ENCODE data around the gene MRPL34.
"Not testable (repeated sequence)": the region's sequence is repeated elsewhere in the genome, so short reads cannot be mapped to it uniquely, and the experiment has no call there.

Gene MRPL34

DNA sequence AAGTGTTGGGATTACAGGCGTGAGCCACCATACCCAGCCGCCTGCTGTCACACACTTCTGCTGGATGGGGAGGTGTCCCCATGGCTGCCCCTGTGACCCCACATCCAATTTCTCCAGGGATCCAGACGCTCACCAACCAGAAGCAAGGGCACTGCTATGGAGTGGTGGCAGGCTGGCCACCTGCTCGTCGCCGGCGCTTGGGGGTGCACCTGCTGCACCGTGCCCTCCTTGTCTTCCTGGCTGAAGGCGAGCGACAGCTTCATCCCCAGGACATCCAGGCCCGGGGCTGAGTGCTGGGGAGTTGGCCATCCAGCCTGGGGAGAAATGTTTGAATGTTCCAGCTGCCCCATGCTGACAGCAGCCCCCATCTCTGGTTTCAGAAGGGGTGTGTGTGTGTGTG is 19.4 kb upstream of the MRPL34 start:
- no peak for DNase-seq

DNA sequence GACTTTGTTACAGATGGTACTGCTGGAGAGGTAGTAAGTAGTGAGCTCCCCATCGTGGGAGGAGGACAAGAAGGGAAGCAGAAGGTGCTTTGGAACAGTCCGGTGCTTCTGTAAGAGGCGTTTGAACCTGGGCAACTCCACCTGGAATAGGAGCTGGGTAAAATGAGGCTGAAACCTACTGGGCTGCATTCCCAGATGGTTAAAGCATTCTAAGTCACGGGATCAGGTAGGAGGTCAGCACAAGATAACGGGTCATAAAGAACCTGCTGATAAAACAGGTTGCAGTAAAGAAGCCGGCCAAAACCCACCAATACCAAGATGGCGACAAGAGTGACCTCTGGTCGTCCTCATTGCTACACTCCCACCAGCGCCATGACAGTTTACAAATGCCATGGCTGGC is 18.9 kb upstream of the MRPL34 start:
- no peak for DNase-seq

DNA sequence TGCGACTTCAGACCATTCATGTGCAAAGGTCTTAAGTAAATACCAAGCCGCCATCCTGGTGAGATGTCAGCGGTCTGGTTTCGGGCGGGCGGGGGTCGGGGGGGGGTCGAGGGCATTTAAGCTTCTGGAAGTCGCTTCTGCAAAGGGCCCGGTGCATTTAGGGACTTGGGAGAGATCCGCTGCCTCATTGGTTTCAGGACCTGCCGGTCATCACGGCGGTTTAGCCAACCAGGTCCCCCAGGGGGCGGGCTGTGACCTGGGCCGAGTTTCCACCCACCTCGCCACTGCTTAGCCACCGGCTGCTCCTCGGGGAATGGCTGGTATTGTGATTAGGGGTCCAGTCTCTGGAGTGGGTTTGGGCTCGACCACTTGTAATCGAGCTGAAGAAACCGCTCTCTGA is 16.2 kb upstream of the MRPL34 start:
- DNase-seq, result no peak

DNA sequence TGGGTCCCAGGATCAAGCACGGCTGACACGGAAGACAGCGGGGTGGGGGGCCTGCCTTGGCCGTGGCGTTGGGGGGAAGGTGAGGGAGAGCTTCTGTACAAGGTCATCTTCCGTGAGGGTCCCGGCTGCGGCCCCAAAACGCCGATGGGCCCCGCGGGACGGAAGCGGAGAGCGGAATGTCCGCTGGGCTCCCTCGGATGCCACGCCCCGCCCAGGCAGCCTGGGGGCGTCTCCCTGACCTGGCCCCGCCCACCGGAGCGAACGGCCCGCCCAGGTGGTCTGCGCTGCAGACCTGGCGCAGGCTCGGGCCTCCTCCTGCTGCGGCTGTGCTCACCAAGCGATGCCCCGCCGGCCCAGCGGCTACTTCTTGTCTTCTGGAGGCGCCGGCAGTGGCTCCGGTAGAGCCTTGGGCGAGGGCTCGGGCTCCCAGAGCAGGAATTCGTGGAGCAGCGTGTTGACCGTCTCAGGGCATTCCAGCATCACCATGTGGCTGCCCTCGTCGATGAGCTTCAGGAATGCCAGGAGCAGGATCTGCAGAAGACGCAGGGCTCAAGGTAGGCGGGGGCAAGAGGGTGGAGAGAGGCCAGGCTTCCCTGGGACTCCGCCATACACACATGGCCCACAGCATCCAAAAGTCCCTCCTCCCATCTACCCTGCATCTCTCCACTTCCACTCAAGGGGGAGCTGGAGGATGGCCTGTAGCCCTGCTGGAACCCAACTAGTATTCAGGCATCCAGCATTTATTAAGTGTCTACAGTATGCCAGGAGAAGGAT is 13.2 kb upstream of the MRPL34 start:
- DNase-seq, result no peak

DNA sequence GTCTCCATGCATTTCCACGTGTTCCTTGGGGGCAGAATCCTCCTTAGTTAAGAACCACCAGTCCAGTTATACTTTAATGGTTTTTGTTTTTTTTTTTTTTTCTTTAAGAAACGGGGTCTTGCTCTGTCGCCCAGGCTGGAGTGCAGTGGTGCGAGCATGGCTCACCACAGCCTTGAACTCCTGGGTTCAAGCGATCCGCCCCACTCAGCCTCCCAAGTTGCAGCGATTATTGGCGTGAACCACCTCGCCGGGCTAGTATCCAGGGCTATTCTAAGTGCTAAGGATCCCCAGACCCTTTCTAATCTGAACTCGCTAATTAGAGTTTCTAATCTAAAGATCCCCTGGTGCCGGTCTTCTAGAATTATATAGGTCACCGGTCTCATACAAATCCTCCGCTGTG is 12.1 kb upstream of the MRPL34 start:
- no peak for DNase-seq

DNA sequence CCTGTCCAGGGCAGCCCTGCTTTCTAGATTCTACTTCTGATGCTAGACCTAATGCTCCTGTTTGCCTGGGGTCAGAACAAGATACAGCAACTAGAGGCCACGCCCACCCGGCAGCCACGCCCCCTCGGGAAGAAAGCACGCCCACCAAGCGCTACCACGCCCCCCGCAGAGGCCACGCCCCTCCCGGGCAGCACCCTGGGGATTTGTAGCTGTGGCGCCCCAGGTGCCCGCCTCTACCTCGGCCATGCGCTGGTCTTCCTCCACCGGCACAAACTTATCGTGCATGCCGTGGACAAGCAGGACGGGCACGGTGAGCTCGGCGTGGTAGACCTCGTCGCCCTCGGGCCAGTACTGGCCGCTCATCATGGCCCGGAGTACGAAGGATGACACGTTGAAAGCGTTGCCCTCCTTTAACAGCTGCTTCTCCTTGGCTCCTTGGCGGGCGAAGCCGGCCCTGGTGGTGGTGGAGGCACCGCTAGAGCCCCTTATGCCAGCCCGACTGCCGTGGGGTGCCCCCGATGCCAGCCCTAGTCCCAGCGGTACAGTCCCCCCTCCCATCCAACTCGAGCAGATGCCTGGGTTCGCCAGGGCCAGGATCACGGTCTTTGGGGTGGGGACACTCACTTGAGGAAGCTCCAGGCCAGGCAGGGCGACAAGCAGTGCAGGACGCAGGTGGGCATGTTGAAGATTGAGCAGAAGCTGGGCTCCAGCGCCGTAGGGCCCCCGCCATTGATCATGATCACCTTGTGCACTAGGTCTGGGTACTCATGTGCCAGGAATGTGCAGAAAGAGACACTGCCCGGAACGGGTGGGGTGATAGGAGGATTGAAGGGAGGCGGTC is 11.4 kb upstream of the MRPL34 start:
- DNase-seq, result no peak

DNA sequence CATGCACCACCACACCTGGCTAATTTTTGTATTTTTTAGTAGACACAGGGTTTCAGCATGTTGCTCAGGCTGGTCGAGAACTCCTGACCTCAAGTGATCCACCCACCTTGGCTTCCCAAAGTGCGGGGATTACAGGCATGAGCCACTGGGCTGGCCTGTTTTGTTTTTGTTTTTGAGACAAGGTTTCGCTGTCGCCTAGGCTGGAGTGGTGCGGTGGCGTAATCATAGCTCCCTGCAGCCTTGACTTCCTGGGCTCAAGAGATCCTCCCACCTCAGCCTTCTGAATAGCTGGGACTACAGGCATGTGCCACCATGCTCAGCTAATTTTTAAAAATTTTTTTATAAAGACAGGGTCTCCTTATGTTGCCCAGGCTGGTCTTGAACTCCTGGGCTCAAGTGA is 10.1 kb upstream of the MRPL34 start:
- DNase-seq, result not testable (repeated sequence)

DNA sequence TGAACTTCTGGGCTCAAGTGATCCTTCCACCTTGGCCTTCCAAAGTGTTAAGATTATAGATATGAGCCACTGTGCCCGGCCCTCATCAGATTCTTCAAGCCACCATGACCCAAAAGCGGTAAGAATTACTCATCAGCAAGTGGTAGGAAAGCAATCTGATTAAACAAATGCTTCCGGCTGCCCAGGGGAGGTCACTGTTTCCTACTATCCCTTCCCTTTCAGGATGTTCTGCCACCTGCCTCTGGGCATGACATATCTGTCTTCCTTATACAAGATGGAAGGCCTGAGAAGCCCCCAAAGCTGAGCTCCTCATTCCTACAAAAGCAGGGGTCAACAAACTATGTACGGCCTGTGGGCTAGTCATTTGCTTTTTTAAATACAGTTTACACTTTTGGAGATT is 9.4 kb upstream of the MRPL34 start:
- DNase-seq, result no peak

DNA sequence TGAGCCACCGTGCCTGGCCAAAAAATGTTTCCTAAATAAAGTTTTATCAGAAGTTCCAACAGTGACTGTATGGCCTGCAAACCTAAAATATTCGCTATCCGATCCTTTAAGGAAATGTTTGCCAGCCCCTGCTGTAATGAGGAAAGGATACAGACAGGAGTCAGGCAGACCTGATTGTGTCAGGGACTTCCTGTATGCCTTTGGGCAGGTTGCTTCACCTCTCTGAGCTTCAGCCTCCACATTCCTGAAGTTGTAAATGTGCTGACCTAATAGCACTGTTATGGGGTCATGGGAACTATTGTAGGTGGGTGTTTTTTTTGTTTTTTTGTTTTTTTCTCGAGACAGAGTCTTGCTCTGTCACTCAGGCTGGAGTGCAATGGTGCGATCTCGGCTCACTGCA is 8.7 kb upstream of the MRPL34 start:
- DNase-seq, result no peak

DNA sequence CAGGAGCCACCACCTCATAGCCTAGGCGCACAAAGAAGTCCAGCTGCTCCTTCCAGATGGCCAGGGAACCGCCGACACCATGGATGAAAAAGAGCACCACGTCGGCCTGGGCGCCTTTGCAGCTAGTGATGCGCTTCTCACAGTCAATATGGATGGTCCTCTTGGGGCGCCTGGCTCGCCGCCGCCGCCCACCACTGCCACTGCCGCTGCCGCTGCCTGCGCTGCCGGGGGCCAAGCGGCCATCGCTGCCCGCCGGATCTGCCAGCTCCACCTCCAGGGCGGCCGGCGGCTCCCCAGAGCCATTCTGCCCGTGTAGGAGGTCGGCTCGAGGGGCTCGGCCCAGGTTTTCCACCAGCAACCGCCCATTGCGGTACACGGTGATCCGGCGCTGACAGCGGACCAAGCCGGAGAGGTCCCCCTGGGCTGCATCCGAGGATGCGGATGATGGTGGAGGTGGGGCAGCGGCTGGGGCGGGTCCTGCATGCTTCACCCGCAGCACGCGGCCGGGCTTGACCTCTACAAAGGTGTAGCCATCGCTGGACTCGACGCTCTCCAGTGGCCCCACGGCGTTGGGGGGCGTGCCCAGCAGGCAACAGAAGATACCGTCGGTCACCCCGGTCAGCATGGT is 4.6 kb upstream of the MRPL34 start:
- no peak for DNase-seq

DNA sequence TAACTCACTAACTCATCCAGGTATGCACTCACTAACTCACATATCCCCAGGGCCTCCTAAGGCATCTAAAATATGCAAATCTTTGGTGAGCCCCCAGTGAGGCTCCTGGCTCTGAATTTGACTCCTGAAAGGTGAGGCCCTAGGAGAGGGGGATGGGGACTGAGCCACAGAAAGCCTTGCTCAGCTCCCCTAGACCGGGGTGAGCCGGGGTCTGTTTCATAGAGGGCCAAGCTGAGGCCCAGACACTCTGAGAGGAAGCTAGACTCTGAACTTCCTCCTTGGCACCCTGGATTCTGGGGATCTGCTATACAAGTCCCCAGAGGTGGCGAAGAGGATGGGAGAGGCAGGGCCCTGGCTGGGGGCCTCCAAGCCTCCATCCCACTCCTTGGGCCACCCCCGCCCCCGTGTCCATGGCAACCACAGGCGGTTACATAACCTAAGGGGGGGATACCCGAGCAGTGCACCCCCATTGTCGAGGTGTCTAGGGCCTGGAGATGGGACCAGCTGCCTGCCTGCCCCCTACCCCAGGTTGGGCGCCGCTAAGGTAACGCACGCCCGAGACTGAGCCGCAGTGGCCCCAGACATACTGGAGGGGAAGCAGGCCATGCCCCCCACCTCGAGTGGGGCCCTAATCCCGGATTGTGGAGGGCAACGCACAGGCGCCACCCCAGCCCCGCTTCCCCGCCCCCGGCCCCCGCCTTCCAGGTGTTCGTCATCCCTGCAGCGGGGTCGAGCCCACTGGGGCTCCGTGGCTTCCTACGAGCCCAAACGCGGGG is 3.1 kb upstream of the MRPL34 start:
- no peak for DNase-seq

DNA sequence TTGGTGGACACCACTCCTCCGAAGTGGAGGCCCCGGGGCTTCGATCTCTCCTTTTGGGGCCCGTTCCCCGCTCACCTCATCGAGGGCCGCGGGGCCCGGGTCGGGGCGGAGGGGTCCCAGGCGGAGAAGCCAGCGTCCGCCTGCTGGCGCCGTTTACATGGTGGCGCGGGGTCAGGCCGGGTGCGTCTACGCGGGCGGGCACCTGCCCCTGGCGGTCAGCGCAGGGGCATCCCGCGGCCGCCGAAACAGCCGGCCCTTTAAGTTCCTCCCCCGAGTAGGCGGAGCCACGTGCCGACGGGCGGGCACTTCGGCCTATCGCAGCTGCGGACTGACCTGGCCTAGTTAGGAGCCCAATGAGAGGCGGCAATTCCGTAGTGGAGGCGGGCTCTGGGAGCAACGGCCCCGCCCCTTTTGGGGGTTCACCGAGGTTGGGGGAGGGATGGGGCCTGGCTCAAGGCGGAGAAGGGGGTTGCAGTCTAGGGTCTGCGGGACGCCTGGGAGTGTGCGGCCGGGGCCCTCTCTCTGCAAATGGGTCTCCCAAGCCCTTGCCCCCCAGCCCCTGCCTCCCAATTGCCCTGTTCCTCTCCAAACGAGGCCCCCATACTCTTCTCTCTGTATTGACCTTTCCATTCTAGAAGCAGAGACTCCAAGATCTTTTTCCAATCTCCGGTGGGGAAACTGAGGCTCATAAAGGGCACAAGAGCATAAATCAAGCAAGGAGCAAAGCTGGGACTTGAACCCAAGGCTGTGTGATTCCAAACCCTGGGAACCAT is 2.3 kb upstream of the MRPL34 start, which contains the start of gene ABHD8:
ABHD8 (minus strand) TSS at position 259 of the 773 bp plus-strand sequence. CDS start 1,809 bp downstream, outside the sequence.
- DNase-seq, result peak; percentile 93

DNA sequence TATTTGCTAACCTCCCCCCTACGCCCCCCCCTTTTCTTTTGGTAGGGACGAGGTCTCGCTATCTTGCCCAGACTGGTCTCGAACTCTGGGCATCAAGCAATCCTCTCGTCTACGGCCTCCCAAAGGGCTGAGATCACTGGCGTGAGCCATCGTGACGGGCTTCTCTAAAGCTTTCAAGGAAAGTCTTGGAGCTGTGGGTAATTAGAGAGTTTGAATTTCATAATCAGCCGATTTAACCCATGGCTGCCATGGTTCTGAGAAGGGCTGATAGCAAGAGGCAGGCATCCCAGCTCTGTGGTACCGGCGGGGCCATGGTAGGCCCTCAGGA is 1.8 kb upstream of the MRPL34 start:
- no peak for DNase-seq

DNA sequence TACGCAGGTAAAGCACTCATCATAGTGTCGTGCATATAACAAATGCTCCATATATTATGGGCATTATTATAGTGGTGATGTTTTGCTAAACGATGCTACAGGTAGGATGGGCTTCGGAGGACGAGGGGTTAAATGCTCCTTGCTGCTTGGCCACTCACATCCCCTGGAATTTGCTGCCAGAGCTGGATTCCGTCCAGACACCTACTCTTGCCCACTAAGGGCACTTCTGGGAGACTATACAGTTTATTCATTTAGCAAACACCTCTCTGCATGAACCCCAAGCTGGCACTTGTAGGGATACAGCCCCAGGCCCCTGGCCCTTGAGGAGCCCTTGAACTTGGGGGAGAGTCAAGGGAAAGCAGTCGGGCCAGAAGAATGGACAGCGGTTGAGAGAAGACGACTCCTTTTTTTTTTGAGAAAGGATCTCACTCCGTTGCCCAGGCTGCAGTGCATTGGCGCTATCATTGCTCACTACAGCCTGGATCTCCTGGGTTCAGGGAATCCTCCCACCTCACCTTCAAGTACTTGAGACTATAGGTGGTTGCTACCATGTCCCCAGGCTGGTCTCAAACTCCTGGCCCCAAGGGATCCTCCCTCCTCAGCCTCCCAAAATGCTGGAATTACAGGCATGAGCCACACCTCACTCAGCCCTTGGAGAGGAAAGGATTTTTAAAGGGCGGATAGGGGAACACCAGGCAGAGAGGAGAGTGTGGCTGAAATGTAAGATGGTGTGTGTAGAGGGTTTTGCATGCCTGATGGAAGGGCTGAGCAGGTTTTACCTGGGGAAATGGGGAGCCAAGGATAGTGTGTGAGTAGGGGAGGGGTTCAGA is 1.1 kb upstream of the MRPL34 start:
- no peak for DNase-seq

DNA sequence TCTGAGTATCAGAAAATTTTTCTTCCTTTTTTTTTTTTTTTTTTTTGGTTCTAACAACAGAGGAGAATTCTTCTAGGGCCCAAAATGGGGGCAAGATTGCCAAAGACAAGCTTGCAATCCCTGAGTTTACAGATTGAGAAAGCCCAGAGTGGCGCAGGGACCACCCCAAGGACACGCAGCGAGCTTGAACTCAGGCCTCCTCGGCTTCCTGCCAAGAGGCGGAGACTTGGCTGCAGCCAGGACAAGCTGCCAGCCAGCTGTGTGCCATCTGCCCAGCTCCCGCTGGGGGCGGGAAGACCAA is 506 bp upstream of the MRPL34 start:
- no peak for DNase-seq

DNA sequence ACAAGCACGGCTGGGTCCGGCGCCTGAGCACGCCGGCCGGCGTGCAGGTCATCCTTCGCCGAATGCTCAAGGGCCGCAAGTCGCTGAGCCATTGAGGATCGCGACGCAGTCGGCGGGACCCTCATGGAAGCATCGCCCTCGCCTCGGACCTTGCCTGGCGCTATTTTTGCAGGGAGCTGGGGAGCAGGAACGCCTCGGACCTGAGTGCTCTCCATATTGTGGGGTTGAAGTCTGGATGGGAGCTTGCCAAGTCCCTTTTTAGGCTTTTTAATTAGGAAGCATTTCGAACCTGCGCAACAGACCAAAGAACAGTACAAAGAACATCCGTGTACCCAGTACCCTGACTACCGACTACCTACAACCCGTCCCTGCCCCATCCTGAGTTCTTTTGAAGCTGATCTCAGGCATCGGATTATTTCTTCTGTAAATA is 628 bp downstream of the MRPL34 start:
- no peak for DNase-seq

DNA sequence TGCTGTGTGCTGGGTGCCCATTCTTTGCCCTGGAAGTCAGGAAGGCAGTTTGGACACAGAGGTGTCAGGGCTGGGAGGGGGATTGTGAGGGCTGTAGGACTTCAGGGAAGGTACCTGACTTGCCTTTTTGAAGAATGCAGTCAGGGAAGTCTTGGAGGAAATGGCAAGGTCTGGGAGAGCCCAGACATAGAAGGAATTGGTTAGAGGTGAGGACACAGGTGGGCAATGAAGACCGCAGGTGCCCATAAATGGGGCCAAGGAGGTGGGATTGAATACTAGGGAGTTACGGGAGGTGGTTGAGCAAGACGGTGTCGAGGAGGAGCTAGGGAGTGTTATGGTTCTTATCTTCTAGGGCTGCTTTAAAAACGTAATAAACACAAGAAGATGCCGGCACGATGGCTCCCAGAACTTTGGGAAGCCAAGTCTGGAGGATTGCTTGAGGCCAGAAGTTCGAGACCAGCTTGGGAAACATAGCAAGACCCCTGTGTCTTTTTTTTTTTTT is 2.3 kb downstream of the MRPL34 start:
- DNase-seq, result no peak

DNA sequence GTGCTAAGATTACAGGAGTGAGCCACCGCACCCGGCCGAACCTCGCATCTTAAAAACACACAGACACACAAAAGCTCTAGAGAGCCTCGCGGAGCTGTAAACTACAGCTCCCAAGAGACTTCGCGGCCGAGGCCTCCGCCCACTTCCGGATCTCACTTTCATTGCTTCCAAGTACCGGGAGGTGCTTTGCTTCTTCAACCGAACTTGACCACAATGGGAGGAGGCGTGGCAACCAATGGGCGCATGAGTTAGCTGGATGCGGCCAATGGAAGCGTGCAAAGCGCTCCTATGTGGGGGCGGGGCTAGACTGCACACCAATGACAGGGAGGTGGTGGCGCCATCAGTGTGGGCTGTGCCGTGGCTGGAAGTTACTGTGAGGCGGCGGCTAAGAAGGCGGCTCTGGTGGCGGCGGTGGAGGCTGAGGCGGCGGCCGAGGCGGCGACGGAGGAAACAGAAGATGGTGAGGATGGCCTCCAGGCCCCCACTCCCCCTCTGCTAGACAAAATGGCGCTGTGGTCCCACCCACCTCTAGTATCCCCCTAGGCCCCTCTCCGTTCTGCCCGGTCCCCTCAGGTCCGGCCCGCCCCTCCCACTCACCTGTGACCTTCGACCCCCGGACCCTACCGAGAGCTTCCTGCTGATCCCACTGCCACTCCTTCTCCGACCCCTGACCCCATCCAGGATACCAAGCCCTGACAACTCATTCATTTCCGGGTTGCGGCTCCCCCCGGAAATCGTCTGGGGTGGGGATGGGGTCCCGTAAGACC is 3.7 kb downstream of the MRPL34 start, which contains the start of gene DDA1:
DDA1 (plus strand) TSS at position 366 of the 767 bp plus-strand sequence; CDS start at position 458, 92 bp downstream.
- DNase-seq, result peak; percentile 99

DNA sequence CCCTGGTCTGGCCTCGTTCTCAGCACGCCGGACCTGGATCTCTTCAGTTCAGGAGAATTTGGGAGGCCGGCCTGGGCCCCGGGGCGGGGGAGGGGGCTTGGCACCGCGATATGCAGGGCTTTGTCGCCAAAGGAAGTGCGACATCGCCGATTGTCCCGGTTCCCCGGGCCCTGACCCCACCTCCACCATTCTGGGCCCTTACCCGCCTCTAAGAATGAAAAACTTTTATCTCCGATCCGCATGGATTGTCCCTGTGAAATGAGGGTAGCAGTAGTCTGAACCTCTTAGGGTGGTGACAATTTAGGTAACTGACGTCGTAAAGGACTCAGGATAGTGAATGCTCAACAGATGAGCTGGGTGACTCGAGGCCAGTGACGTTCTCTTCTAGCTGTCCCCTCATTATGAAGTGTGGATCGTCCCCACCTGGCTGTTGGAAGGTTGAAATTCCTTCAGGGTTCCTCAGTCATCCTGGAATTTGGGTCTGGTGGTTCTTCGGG is 4.3 kb downstream of the MRPL34 start:
- DNase-seq, result no peak

Measured in DMS153 (cell line).